H7 (cell line): ENCODE data around the gene VEGFA. TPM values are rescaled to one million over a fixed set of nuclear protein-coding genes. Genes with fewer than 3 reads are reported as not detected.
A peak's percentile ranks its signal among the peaks of the same experiment; 100 is the strongest.

Source experiments
- DNase-seq: peaks from one replicate; pipeline ENCODE4 v3.0.0; 2012
- H3K27me3 ChIP-seq: 2 replicates; pipeline ENCODE4 v1.6.0; 2011; ENCODE audit warnings: mild to moderate bottlenecking, low read length; ENCODE audit not compliant: control insufficient read depth, insufficient read depth
- H3K36me3 ChIP-seq: replicated peaks from 2 replicates; pipeline ENCODE4 v1.5.1; 2011; ENCODE audit warnings: low read length; ENCODE audit not compliant: control insufficient read depth, insufficient read depth
- H3K4me3 ChIP-seq: 2 replicates; pipeline ENCODE4 v1.5.1; 2011; ENCODE audit warnings: low read depth, mild to moderate bottlenecking, control low read depth, low read length, moderate library complexity; ENCODE audit not compliant: insufficient read depth
- total RNA-seq: library from RNA; depleted of rRNA; stranded (reverse); fragments of >200 nt; shearing (Covaris generic); gene quantifications from 2 replicates; pipeline ENCODE4 v1.2.3, GENCODE V29; 2014

VEGFA gene
- total RNA-seq, 1 experiment from 2014 or later: 32.1 TPM

GRCh38 chr6:43770372-43771209 is 580 bp downstream of the VEGFA start:
- Histone ChIP-seq H3K4me3 (peak overlapping the region; percentile 96), H3K27me3 (no peaks in the 10 kb centered on the region; the same call in 1 of the 2 replicates), H3K36me3 (no peaks in the 10 kb centered on the region; the same call in 1 of the 2 replicates)
- peak; percentile 92 for DNase-seq

GRCh38 chr6:43771210-43771857 is 1.3 kb downstream of the VEGFA start:
- Histone ChIP-seq H3K4me3 (peak overlapping the region; percentile 96), H3K36me3 (no peaks in the 10 kb centered on the region; the same call in 1 of the 2 replicates), H3K27me3 (no peaks in the 10 kb centered on the region; the same call in 1 of the 2 replicates)
- DNase-seq: no peak

GRCh38 chr6:43771858-43772680 is 2.1 kb downstream of the VEGFA start:
- Histone ChIP-seq H3K4me3 (peak overlapping the region; percentile 96), H3K36me3 (peaks cover 4% of the 10 kb centered on the region), H3K27me3 (no peaks in the 10 kb centered on the region; the same call in 1 of the 2 replicates)
- DNase-seq: peak; percentile 91

- Histone ChIP-seq H3K36me3 (peaks cover 10% of the 10 kb centered on the region), H3K4me3 (peak overlapping the region; percentile 96), H3K27me3 (no peaks in the 10 kb centered on the region; the same call in 1 of the 2 replicates)
- DNase-seq: peak; percentile 82
Measured at GRCh38 chr6:43772681-43773049, 2.7 kb downstream of the VEGFA start.

- peaks cover 14% of the 10 kb centered on the region for H3K36me3 ChIP-seq
- peak overlapping the region; percentile 96 for H3K4me3 ChIP-seq
- DNase-seq: peak; percentile 90
- H3K27me3 ChIP-seq: no peaks in the 10 kb centered on the region; the same call in 1 of the 2 replicates
Measured at GRCh38 chr6:43773050-43773979, 3.3 kb downstream of the VEGFA start.

- Histone ChIP-seq H3K27me3 (no peaks in the 10 kb centered on the region; the same call in 1 of the 2 replicates), H3K4me3 (no peak overlapping the region), H3K36me3 (peaks cover 22% of the 10 kb centered on the region)
- DNase-seq: no peak
Measured at GRCh38 chr6:43773980-43774775, 4.2 kb downstream of the VEGFA start.

- peak; percentile 98 for DNase-seq
- Histone ChIP-seq H3K4me3 (no peak overlapping the region), H3K36me3 (peaks cover 25% of the 10 kb centered on the region), H3K27me3 (no peaks in the 10 kb centered on the region; the same call in 1 of the 2 replicates)
Measured at GRCh38 chr6:43774776-43775534, 4.9 kb downstream of the VEGFA start.

- H3K27me3 ChIP-seq: no peaks in the 10 kb centered on the region; the same call in 1 of the 2 replicates
- no peak overlapping the region for H3K4me3 ChIP-seq
- H3K36me3 ChIP-seq: peaks cover 26% of the 10 kb centered on the region
- no peak for DNase-seq
Measured at GRCh38 chr6:43775535-43775885, 5.5 kb downstream of the VEGFA start.

- Histone ChIP-seq H3K27me3 (no peaks in the 10 kb centered on the region; the same call in 1 of the 2 replicates), H3K36me3 (peaks cover 26% of the 10 kb centered on the region), H3K4me3 (no peak overlapping the region)
- DNase-seq: no peak
Measured at GRCh38 chr6:43776115-43776798, 6.2 kb downstream of the VEGFA start.

GRCh38 chr6:43776799-43777776 is 7.1 kb downstream of the VEGFA start:
- Histone ChIP-seq H3K27me3 (no peaks in the 10 kb centered on the region; the same call in 1 of the 2 replicates), H3K36me3 (peaks cover 31% of the 10 kb centered on the region), H3K4me3 (no peak overlapping the region)
- no peak for DNase-seq

GRCh38 chr6:43778131-43778855 is 8.3 kb downstream of the VEGFA start:
- Histone ChIP-seq H3K4me3 (no peak overlapping the region), H3K36me3 (peaks cover 41% of the 10 kb centered on the region)

More at GRCh38 chr6:43778131-43778855, 8.3 kb downstream of the VEGFA start:
- H3K27me3 ChIP-seq: no peaks in the 10 kb centered on the region
- no peak for DNase-seq
